IMR-90 (cell line): ENCODE results near the gene WASF1. TPM values are rescaled to one million over a fixed set of nuclear protein-coding genes. Genes with fewer than 3 reads are reported as not detected.

Source experiments
- ATAC-seq: fragments of 200-7000 bp; cut with Tn5 transposase; 2 replicates; pipeline ENCODE4 v1.9.1; 2020; ENCODE audit warnings: low read depth, mild to moderate bottlenecking, moderate library complexity
- BruUV-seq: library from RNA; stranded (reverse); fragments of 400-500 nt; replicated peaks from 2 replicates; lab custom pipeline; 2021; lab: Mats Ljungman, UMichigan
- CTCF ChIA-PET: fragments of 300-600 bp; formaldehyde crosslinking; extraction: SDS; loops from one replicate; lab custom pipeline; 2021; ENCODE audit warnings: antibody characterized with exemption; lab: Yijun Ruan, JAX
- POLR2A ChIA-PET: fragments of 300-600 bp; sonication (Branson Sonifier 250); formaldehyde crosslinking; loops from one replicate; lab custom pipeline; 2022; ENCODE audit warnings: antibody characterized with exemption; ENCODE audit not compliant: unreplicated experiment; lab: Charles Lee
- DNase-seq: peaks from one replicate; pipeline ENCODE4 v3.0.0; 2013
- H2AFZ ChIP-seq: replicated peaks from 2 replicates; pipeline ENCODE3; 2013; ENCODE audit warnings: low read length, mild to moderate bottlenecking; ENCODE audit not compliant: poor library complexity
- H2AK5ac ChIP-seq: 2 replicates; pipeline ENCODE4 v1.6.1; 2013; ENCODE audit warnings: low read depth, low read length, inconsistent platforms
- H2AK9ac ChIP-seq: replicated peaks from 2 replicates; pipeline ENCODE3; 2013; ENCODE audit warnings: mild to moderate bottlenecking, low read depth, low read length, moderate library complexity; ENCODE audit not compliant: poor library complexity
- H2BK120ac ChIP-seq: 2 replicates; pipeline ENCODE4 v1.6.1; 2013; ENCODE audit warnings: low read depth, low read length, inconsistent platforms
- H2BK15ac ChIP-seq: 3 replicates; pipeline ENCODE4 v1.6.1; 2013; ENCODE audit warnings: low read depth, low read length, inconsistent platforms
- H2BK20ac ChIP-seq: 2 replicates; pipeline ENCODE4 v1.6.1; 2013; ENCODE audit warnings: low read depth, mild to moderate bottlenecking, inconsistent platforms, low read length, moderate library complexity
- H2BK5ac ChIP-seq: 2 replicates; pipeline ENCODE4 v1.6.1; 2013; ENCODE audit warnings: mild to moderate bottlenecking, low read depth, low read length, inconsistent platforms; ENCODE audit not compliant: poor library complexity, severe bottlenecking
- H3K14ac ChIP-seq: replicated peaks from 2 replicates; pipeline ENCODE4 v1.6.1; 2013; ENCODE audit warnings: low read depth, low read length, inconsistent platforms
- H3K18ac ChIP-seq: 2 replicates; pipeline ENCODE4 v1.6.1; 2013; ENCODE audit warnings: low read depth, low read length, control low read depth
- H3K23ac ChIP-seq: 2 replicates; pipeline ENCODE4 v1.6.1; 2013; ENCODE audit warnings: low read depth, low read length, inconsistent platforms
- H3K27ac ChIP-seq: 2 replicates; pipeline ENCODE4 v1.5.1; 2013; ENCODE audit warnings: mild to moderate bottlenecking, control low read depth, low read length; ENCODE audit not compliant: insufficient read depth
- H3K27me3 ChIP-seq: 2 replicates; pipeline ENCODE4 v1.6.1; 2013; ENCODE audit warnings: low read length; ENCODE audit not compliant: control insufficient read depth, insufficient read depth
- H3K36me3 ChIP-seq: 2 replicates; pipeline ENCODE4 v1.6.1; 2013; ENCODE audit warnings: low read length, mixed read lengths; ENCODE audit not compliant: control insufficient read depth, insufficient read depth
- H3K4ac ChIP-seq: 2 replicates; pipeline ENCODE4 v1.6.1; 2013; ENCODE audit warnings: low read depth, low read length, inconsistent platforms
- H3K4me1 ChIP-seq: 2 replicates; pipeline ENCODE4 v1.6.1; 2013; ENCODE audit warnings: low read length, mixed read lengths; ENCODE audit not compliant: control insufficient read depth, insufficient read depth
- H3K4me2 ChIP-seq: 2 replicates; pipeline ENCODE4 v1.6.1; 2013; ENCODE audit warnings: low read depth, mild to moderate bottlenecking, control low read depth, low read length, moderate library complexity
- H3K4me3 ChIP-seq: 2 replicates; pipeline ENCODE4 v1.5.1; 2013; ENCODE audit warnings: low read depth, mild to moderate bottlenecking, control low read depth, low read length, moderate library complexity; ENCODE audit not compliant: insufficient read depth
- H3K56ac ChIP-seq: 2 replicates; pipeline ENCODE4 v1.6.1; 2013; ENCODE audit warnings: low read length, inconsistent platforms; ENCODE audit not compliant: insufficient read depth; ENCODE audit errors: extremely low read depth
- H3K79me1 ChIP-seq, 2 experiments: 2 replicates each; pipeline ENCODE4 v1.6.1; 2013; ENCODE audit warnings: low read length in 2 of 2, inconsistent platforms in 1 of 2, low read depth in 1 of 2
- H3K9ac ChIP-seq: 2 replicates; pipeline ENCODE4 v1.6.1; 2013; ENCODE audit warnings: low read depth, low read length, control low read depth
- H3K9me1 ChIP-seq: 2 replicates; pipeline ENCODE4 v1.6.1; 2013; ENCODE audit warnings: low read length, inconsistent platforms; ENCODE audit not compliant: insufficient read depth
- H3K9me3 ChIP-seq: 2 replicates; pipeline ENCODE4 v1.6.1; 2013; ENCODE audit warnings: low read length; ENCODE audit not compliant: control insufficient read depth, insufficient read depth
- H4K20me1 ChIP-seq: 2 replicates; pipeline ENCODE4 v1.6.1; 2013; ENCODE audit warnings: low read length, inconsistent platforms; ENCODE audit not compliant: insufficient read depth
- H4K5ac ChIP-seq: 2 replicates; pipeline ENCODE4 v1.6.1; 2013; ENCODE audit warnings: mild to moderate bottlenecking, low read depth, low read length, control low read depth
- H4K8ac ChIP-seq, 2 experiments: 2 replicates each; pipeline ENCODE4 v1.6.1; 2013; ENCODE audit warnings: low read depth in 2 of 2, low read length in 2 of 2, control low read depth in 1 of 2, inconsistent platforms in 1 of 2
- H4K91ac ChIP-seq: 2 replicates; pipeline ENCODE4 v1.6.1; 2013; ENCODE audit warnings: low read depth, low read length, inconsistent platforms; ENCODE audit not compliant: insufficient read depth
- BHLHE40 ChIP-seq: fragments of 150-350 bp; IDR thresholded peaks from 2 replicates; pipeline ENCODE4 v1.6.1; 2016; ENCODE audit warnings: mild to moderate bottlenecking, low read depth, low read length
- CEBPB ChIP-seq: IDR thresholded peaks from 2 replicates; pipeline ENCODE4 v1.6.1; 2012; ENCODE audit warnings: low read depth, low read length, improper control_type of control experiment
- CHD1 ChIP-seq: IDR thresholded peaks from 2 replicates; pipeline ENCODE4 v1.6.1; 2012; ENCODE audit warnings: low read depth, low read length, improper control_type of control experiment
- ELK1 ChIP-seq: fragments of 150-350 bp; IDR thresholded peaks from 2 replicates; pipeline ENCODE4 v1.6.1; 2016; ENCODE audit warnings: low read depth, mild to moderate bottlenecking, low read length, moderate library complexity, borderline replicate concordance
- FOS ChIP-seq: fragments of 150-350 bp; IDR thresholded peaks from 2 replicates; pipeline ENCODE4 v1.6.1; 2016; ENCODE audit warnings: low read depth, low read length
- MAFK ChIP-seq: IDR thresholded peaks from 2 replicates; pipeline ENCODE4 v1.6.1; 2012; ENCODE audit warnings: low read depth, low read length, improper control_type of control experiment
- MXI1 ChIP-seq: IDR thresholded peaks from 2 replicates; pipeline ENCODE4 v1.6.1; 2012; ENCODE audit warnings: low read depth, mild to moderate bottlenecking, low read length, moderate library complexity, borderline replicate concordance
- NFE2L2 ChIP-seq: fragments of 150-350 bp; IDR thresholded peaks from 2 replicates; pipeline ENCODE4 v1.6.1; 2016; ENCODE audit warnings: low read depth, mild to moderate bottlenecking, low read length
- POLR2A ChIP-seq: IDR thresholded peaks from 2 replicates; pipeline ENCODE4 v1.6.1; 2012; ENCODE audit warnings: mild to moderate bottlenecking, low read depth, low read length
- RAD21 ChIP-seq: IDR thresholded peaks from 2 replicates; pipeline ENCODE4 v1.6.1; 2012; ENCODE audit warnings: low read length, improper control_type of control experiment
- RCOR1 ChIP-seq: IDR thresholded peaks from 2 replicates; pipeline ENCODE4 v1.6.1; 2012; ENCODE audit warnings: mild to moderate bottlenecking, low read length, improper control_type of control experiment; ENCODE audit not compliant: insufficient replicate concordance
- WGBS, 2 experiments: methylation state at CpG; one replicate each; pipeline versions ENCODE4 v1.1.5 to v1.1.7; 2013; ENCODE audit warnings: missing lambda C conversion rate in 2 of 2; ENCODE audit not compliant: insufficient read length in 1 of 2; ENCODE audit errors: extremely low coverage in 2 of 2; 5-methylcytosine and 5-hydroxymethylcytosine counted together
- dilution Hi-C: fragments of 300-500 bp; cut with HindIII; formaldehyde crosslinking; loops from one replicate; pipeline ENCODE4 v1.14.3; 2018; ENCODE audit warnings: low sequenced_read_pairs; ENCODE audit not compliant: unreplicated experiment
- in situ Hi-C: fragments of 300-500 bp; cut with MboI; formaldehyde crosslinking; loops from 3 replicates; pipeline ENCODE4 v1.14.3; 2019; ENCODE audit warnings: low sequenced_read_pairs, inconsistent platforms, mixed read lengths
- intact Hi-C: fragments of 100-400 bp; cut with micrococcal nuclease; formaldehyde crosslinking; loops from 2 replicates; pipeline ENCODE4 v1.10.0; 2022
- polyA plus RNA-seq, 3 experiments: library from polyadenylated mRNA; depleted of rRNA; stranded (reverse); fragments of >200 nt; gene quantifications; 2 replicates each; pipeline ENCODE4 v1.2.3, GENCODE V29; 2012; ENCODE audit warnings: low replicate concordance in 1 of 3
- total RNA-seq: library from RNA; depleted of rRNA; stranded (reverse); fragments of >200 nt; gene quantifications from 2 replicates; pipeline ENCODE4 v1.2.3, GENCODE V29; 2012

Gene WASF1
- total and polyA plus RNA-seq, 2 of the 4 experiments (the other 2 are of a cell fraction), result 3.0 to 17.3 TPM

DNA sequence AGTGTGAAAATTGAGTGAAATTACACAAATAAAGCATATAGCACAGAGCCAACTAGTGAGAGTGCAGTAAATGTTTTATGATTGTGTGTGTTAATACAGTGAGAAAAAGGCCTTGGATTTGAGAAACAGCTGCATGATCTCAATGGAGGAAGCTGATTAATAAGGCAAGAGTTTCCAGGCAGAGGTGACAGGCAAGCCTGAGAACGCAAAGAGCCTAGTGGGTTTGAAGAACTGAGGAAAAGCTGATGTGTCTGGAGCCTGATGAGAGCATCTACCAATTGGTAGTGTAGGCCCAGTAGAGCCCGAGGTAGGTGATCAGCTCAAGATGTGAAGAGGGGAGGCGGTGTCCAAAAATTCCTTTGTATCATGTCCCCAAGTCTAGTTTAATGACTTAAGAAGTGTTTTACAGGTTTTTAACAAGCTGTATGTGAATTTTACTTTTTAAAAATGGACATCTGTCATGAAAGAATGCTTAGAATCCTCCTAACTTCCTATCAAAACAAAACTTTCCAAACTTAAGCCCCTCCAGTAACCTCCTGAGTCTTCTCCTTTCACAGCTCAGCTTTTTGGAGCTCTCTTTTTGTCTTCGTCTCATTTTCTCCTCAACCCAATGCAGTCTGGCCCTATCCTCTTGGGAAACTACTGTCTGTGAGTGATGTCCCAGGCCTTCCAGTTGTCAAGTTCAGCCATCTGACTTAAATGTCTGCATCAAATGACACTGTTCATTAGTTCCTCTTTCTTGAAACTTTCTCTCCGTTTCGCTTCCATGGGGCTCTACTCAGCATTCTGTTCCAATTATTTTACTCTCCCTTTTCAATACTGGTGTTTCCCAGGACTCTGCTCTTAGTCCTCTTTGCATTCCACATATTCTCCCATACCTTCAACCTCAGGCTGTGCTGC, 1.9 kb upstream of the WASF1 start:
- DNase-seq, result peak; percentile 18
- no peaks in the 10 kb centered on the region for H3K36me3 ChIP-seq
- H2AK9ac ChIP-seq, result no peak overlapping the region
- peak overlapping the region; percentile 88; the same call in 1 of the 2 replicates for H3K23ac ChIP-seq
- no peak overlapping the region for H2BK5ac ChIP-seq
- peaks cover 12 to 44% of the 10 kb centered on the region in 2 experiments for H3K79me1 ChIP-seq
- CTCF ChIA-PET, result interaction anchor here (0.6 kb wide), 2 partner anchors 209 to 1682 kb away, joined by 3 read pairs; no protein-coding TSS in a partner anchor
- H3K14ac ChIP-seq, result no peak overlapping the region
- dilution Hi-C loops (no loop called here), intact Hi-C loops (loop anchor here (2.0 to 5.0 kb wide), 2 partner anchors 85 to 161 kb away; no protein-coding TSS in a partner anchor), in situ Hi-C loops (no loop called here)
- peak overlapping the region; percentile 96 for H3K9ac ChIP-seq
- no peak overlapping the region for H2BK120ac ChIP-seq
- ATAC-seq, result no peak
- H2AK5ac ChIP-seq, result no peak overlapping the region; the same call in 1 of the 2 replicates
- H4K91ac ChIP-seq, result no peak overlapping the region
- WGBS, 2 experiments, result 52% methylated on average over 3 of the region's 6 CpGs; no CpG with 5 or more reads in 1 of the 2 experiments
- TF ChIP-seq POLR2A, result no peak
- TF ChIP-seq NFE2L2, result no peak
- TF ChIP-seq CHD1, result no peak
- no peak for TF ChIP-seq MAFK
- TF ChIP-seq RCOR1, result no peak
- TF ChIP-seq RAD21, result no peak
- no peak for TF ChIP-seq FOS
- TF ChIP-seq MXI1, result no peak
- no peak for TF ChIP-seq ELK1
- no peak for TF ChIP-seq BHLHE40
- TF ChIP-seq CEBPB, result no peak
- H3K4me3 ChIP-seq, result peak overlapping the region; percentile 81
- H3K56ac ChIP-seq, result no peak overlapping the region
- no TSS peak for BruUV-seq
- no peak overlapping the region for H4K5ac ChIP-seq
- H2BK15ac ChIP-seq, result no peak overlapping the region
- peak overlapping the region; percentile 83 for H3K4me2 ChIP-seq
- no peaks in the 10 kb centered on the region for H3K27me3 ChIP-seq
- peaks cover 5% of the 10 kb centered on the region; the same call in 1 of the 2 replicates for H3K4me1 ChIP-seq
- no peaks in the 10 kb centered on the region for H3K9me3 ChIP-seq
- H2AFZ ChIP-seq, result no peak overlapping the region
- no peak overlapping the region for H3K18ac ChIP-seq
- no peak overlapping the region for H2BK20ac ChIP-seq
- POLR2A ChIA-PET, result no interaction called here
- H4K20me1 ChIP-seq, result peaks cover 3% of the 10 kb centered on the region; the same call in 1 of the 2 replicates
- H3K9me1 ChIP-seq, result peaks cover 8% of the 10 kb centered on the region
- H4K8ac ChIP-seq, result peak overlapping the region; percentile 74 to 91; a peak in 2 of 4 replicates
- H3K4ac ChIP-seq, result no peak overlapping the region
- H3K27ac ChIP-seq, result 0 out of 2 replicates have a peak overlapping the region, but pooled peaks have one; percentile 5
